ENCODE data around the gene ZC3HAV1L.
"Not testable (repeated sequence)": the region's sequence is repeated elsewhere in the genome, so short reads cannot be mapped to it uniquely, and the experiment has no call there.

ZC3HAV1L gene

GRCh38 chr7:139051655-139052054 lies 15.8 kb upstream of the ZC3HAV1L start:
- DNase-seq, result no peak

GRCh38 chr7:139049936-139050335 lies 14.1 kb upstream of the ZC3HAV1L start:
- DNase-seq, result no peak

- no peak for DNase-seq
Measured at GRCh38 chr7:139049111-139049510, 13.3 kb upstream of the ZC3HAV1L start.

GRCh38 chr7:139047970-139048369 lies 12.1 kb upstream of the ZC3HAV1L start:
- DNase-seq, result no peak

- no peak for DNase-seq
Measured at GRCh38 chr7:139046143-139046542, 10.3 kb upstream of the ZC3HAV1L start.

- DNase-seq, result no peak
Measured at GRCh38 chr7:139044813-139045794, 9.3 kb upstream of the ZC3HAV1L start.

- DNase-seq, result peak; percentile 65
Measured at GRCh38 chr7:139043823-139044812, 8.3 kb upstream of the ZC3HAV1L start.

- no peak for DNase-seq
Measured at GRCh38 chr7:139041378-139042085, 5.7 kb upstream of the ZC3HAV1L start.

GRCh38 chr7:139038691-139039090 lies 2.8 kb upstream of the ZC3HAV1L start:
- no peak for DNase-seq

- DNase-seq, result no peak
Measured at GRCh38 chr7:139036901-139037300, 1.1 kb upstream of the ZC3HAV1L start.

GRCh38 chr7:139034855-139035585 lies 822 bp downstream of the ZC3HAV1L start:
- DNase-seq, result no peak

GRCh38 chr7:139034336-139034735 lies 1.5 kb downstream of the ZC3HAV1L start:
- no peak for DNase-seq

- DNase-seq, result no peak
Measured at GRCh38 chr7:139033346-139034114, 2.3 kb downstream of the ZC3HAV1L start.

GRCh38 chr7:139032473-139032872 lies 3.4 kb downstream of the ZC3HAV1L start:
- DNase-seq, result no peak

GRCh38 chr7:139029353-139029752 lies 6.5 kb downstream of the ZC3HAV1L start:
- no peak for DNase-seq

- no peak for DNase-seq
Measured at GRCh38 chr7:139026551-139026950, 9.3 kb downstream of the ZC3HAV1L start.

- not testable (repeated sequence) for DNase-seq
Measured at GRCh38 chr7:139025861-139026260, 10.0 kb downstream of the ZC3HAV1L start.

- no peak for DNase-seq
Measured at GRCh38 chr7:139023076-139023475, 12.8 kb downstream of the ZC3HAV1L start.

GRCh38 chr7:139022286-139022685 lies 13.6 kb downstream of the ZC3HAV1L start:
- DNase-seq, result no peak

- no peak for DNase-seq
Measured at GRCh38 chr7:139018910-139019309, 16.9 kb downstream of the ZC3HAV1L start.

GRCh38 chr7:139016931-139017511 lies 18.8 kb downstream of the ZC3HAV1L start:
- peak; percentile 39 for DNase-seq

Data from activated CD4-positive, CD25-positive, alpha-beta regulatory T cell treated with anti-CD3 and anti-CD28 coated beads, Interleukin-2, amount 50 U/mL, for 72 hours (primary cell).